HG03558 (cell line): Measurements from ENCODE around the gene STK32B.

ENCODE experiments used
- ATAC-seq: cut with Tn5 transposase; IDR thresholded peaks from one replicate; pipeline ENCODE4 v1.9.1; 2021; ENCODE audit warnings: moderate number of reproducible peaks; ENCODE audit not compliant: unreplicated experiment; ENCODE audit errors: extremely low read depth

The STK32B gene

GRCh38 chr4:5474756-5475155, 423.5 kb downstream of the STK32B start:
- no peak for ATAC-seq

- no peak for ATAC-seq
These were observed 426.3 kb downstream of the STK32B start for GRCh38 chr4:5477613-5478012.

- no peak for ATAC-seq
These were observed 426.9 kb downstream of the STK32B start for GRCh38 chr4:5478169-5478568.

GRCh38 chr4:5478697-5479096, 427.4 kb downstream of the STK32B start:
- ATAC-seq = no peak

GRCh38 chr4:5479518-5480060, 428.3 kb downstream of the STK32B start:
- ATAC-seq = no peak

- ATAC-seq = no peak
These were observed 437.1 kb downstream of the STK32B start for GRCh38 chr4:5488413-5488812.

- no peak for ATAC-seq
These were observed 438.0 kb downstream of the STK32B start for GRCh38 chr4:5489260-5489659.

- no peak for ATAC-seq
These were observed 446.2 kb downstream of the STK32B start for GRCh38 chr4:5497489-5497888.

- no peak for ATAC-seq
These were observed 448.9 kb downstream of the STK32B start for GRCh38 chr4:5500165-5500564.

- ATAC-seq = no peak
These were observed 452.2 kb downstream of the STK32B start for GRCh38 chr4:5503336-5503936.

GRCh38 chr4:5504486-5504885, 453.2 kb downstream of the STK32B start:
- no peak for ATAC-seq

GRCh38 chr4:5510504-5510903, 459.2 kb downstream of the STK32B start:
- ATAC-seq = no peak

GRCh38 chr4:5511791-5512190, 460.5 kb downstream of the STK32B start:
- ATAC-seq = no peak

- no peak for ATAC-seq
These were observed 464.4 kb downstream of the STK32B start for GRCh38 chr4:5515646-5516045.

- no peak for ATAC-seq
These were observed 466.1 kb downstream of the STK32B start for GRCh38 chr4:5517372-5517771.

GRCh38 chr4:5524446-5525299, 473.4 kb downstream of the STK32B start:
- ATAC-seq = no peak

- ATAC-seq = no peak
These were observed 475.0 kb downstream of the STK32B start for GRCh38 chr4:5526080-5526846.

GRCh38 chr4:5527211-5527610, 475.9 kb downstream of the STK32B start:
- ATAC-seq = no peak

- no peak for ATAC-seq
These were observed 476.8 kb downstream of the STK32B start for GRCh38 chr4:5528031-5528436.

GRCh38 chr4:5532100-5532499, 480.8 kb downstream of the STK32B start:
- no peak for ATAC-seq

GRCh38 chr4:5539584-5539983, 488.3 kb downstream of the STK32B start:
- no peak for ATAC-seq
